ENCODE results near the gene FCHO1.

The FCHO1 gene

GRCh38 chr19:17751103-17751911 is at the start of gene FCHO1:
Gene FCHO1 (plus strand): TSS chr19:17751477. CDS start chr19:17755165, 3,688 bp downstream.
- DNase-seq = peak; percentile 89

- DNase-seq = peak; percentile 75
Observed at GRCh38 chr19:17703824-17704463, 47.3 kb upstream of the FCHO1 start.

- no peak for DNase-seq
Observed at GRCh38 chr19:17706750-17707181, 44.5 kb upstream of the FCHO1 start.

- no peak for DNase-seq
Observed at GRCh38 chr19:17711851-17712250, 39.4 kb upstream of the FCHO1 start.

GRCh38 chr19:17716309-17716929 is 34.9 kb upstream of the FCHO1 start:
- no peak for DNase-seq

GRCh38 chr19:17718550-17718946 is 32.7 kb upstream of the FCHO1 start:
- no peak for DNase-seq

- peak; percentile 62 for DNase-seq
Observed at GRCh38 chr19:17718947-17719711, 32.1 kb upstream of the FCHO1 start, which contains the start of gene MAP1S. Gene MAP1S (plus strand): TSS chr19:17719480. CDS start chr19:17719503, 23 bp downstream.

GRCh38 chr19:17719730-17720400 is 31.4 kb upstream of the FCHO1 start:
- DNase-seq = peak; percentile 14

- no peak for DNase-seq
Observed at GRCh38 chr19:17720440-17720839, 30.8 kb upstream of the FCHO1 start.

GRCh38 chr19:17721111-17721628 is 30.1 kb upstream of the FCHO1 start:
- no peak for DNase-seq

- DNase-seq = no peak
Observed at GRCh38 chr19:17721821-17722220, 29.5 kb upstream of the FCHO1 start.

GRCh38 chr19:17722655-17723240 is 28.5 kb upstream of the FCHO1 start:
- no peak for DNase-seq

GRCh38 chr19:17724655-17725054 is 26.6 kb upstream of the FCHO1 start:
- DNase-seq = no peak

- DNase-seq = no peak
Observed at GRCh38 chr19:17725422-17726078, 25.7 kb upstream of the FCHO1 start.

GRCh38 chr19:17726136-17726741 is 25.0 kb upstream of the FCHO1 start:
- no peak for DNase-seq

GRCh38 chr19:17726964-17727773 is 24.1 kb upstream of the FCHO1 start:
- no peak for DNase-seq

GRCh38 chr19:17727843-17728242 is 23.4 kb upstream of the FCHO1 start:
- no peak for DNase-seq

GRCh38 chr19:17733127-17733526 is 18.1 kb upstream of the FCHO1 start:
- DNase-seq = no peak

- no peak for DNase-seq
Observed at GRCh38 chr19:17734146-17734545, 17.1 kb upstream of the FCHO1 start.

GRCh38 chr19:17735410-17735809 is 15.9 kb upstream of the FCHO1 start:
- no peak for DNase-seq
